Heart right ventricle (tissue), 16 donors: Measurements from ENCODE around the gene CXCL16. TPM values are rescaled to one million over a fixed set of nuclear protein-coding genes. Genes with fewer than 3 reads are reported as not detected.

Experiments
- ATAC-seq, 8 donors: fragments of 200-7000 bp; cut with Tn5 transposase; one replicate each; pipeline ENCODE4 v1.9.1; 2020; ENCODE audit warnings: mild to moderate bottlenecking in 8 of 8, moderate library complexity in 8 of 8, moderate number of reproducible peaks in 1 of 8
- DNase-seq, 2 donors: peaks; one replicate each; pipeline ENCODE4 v3.0.0-alpha.2; 2020
- H3K27ac ChIP-seq, 10 donors: fragments of 200-600 bp; sonication (generic) in 2 of 10; one replicate each; pipeline versions ENCODE4 v1.5.0 to v1.8.0; 2020 to 2022; ENCODE audit warnings: mild to moderate bottlenecking in 3 of 10
- H3K27me3 ChIP-seq, 7 donors: fragments of 200-600 bp; one replicate each; pipeline ENCODE4 v1.8.0; 2021 to 2022; ENCODE audit warnings: mild to moderate bottlenecking in 2 of 7
- H3K36me3 ChIP-seq, 9 donors: fragments of 200-600 bp; sonication (generic) in 1 of 9; one replicate each; pipeline versions ENCODE4 v1.5.0 to v1.8.0; 2020 to 2022; ENCODE audit warnings: mild to moderate bottlenecking in 2 of 9
- H3K4me1 ChIP-seq, 9 donors: fragments of 200-600 bp; sonication (generic) in 1 of 9; one replicate each; pipeline versions ENCODE4 v1.5.0 to v1.8.0; 2020 to 2022; ENCODE audit warnings: mild to moderate bottlenecking in 4 of 9
- H3K4me3 ChIP-seq, 10 donors: fragments of 200-600 bp; sonication (generic) in 2 of 10; one replicate each; pipeline versions ENCODE4 v1.5.0 to v1.8.0; 2020 to 2022; ENCODE audit warnings: mild to moderate bottlenecking in 7 of 10, moderate library complexity in 2 of 10
- H3K9me3 ChIP-seq, 11 donors: fragments of 200-600 bp in 10 of 11; sonication (generic) in 2 of 11; one replicate each; pipeline versions ENCODE4 v1.5.0 to v1.8.0; 2013 to 2022; ENCODE audit warnings: mild to moderate bottlenecking in 2 of 11, control low read depth in 1 of 11, moderate library complexity in 1 of 11
- CTCF ChIP-seq, 9 donors: fragments of 200-600 bp; sonication (generic) in 2 of 9; IDR thresholded peaks; one replicate each; pipeline versions ENCODE4 v1.5.0 to v1.8.0; 2021 to 2022; ENCODE audit warnings: antibody characterized with exemption in 9 of 9, mild to moderate bottlenecking in 5 of 9, moderate library complexity in 1 of 9
- WGBS, 2 donors: extraction: QIAGEN DNeasy Blood & Tissue Kit; methylation state at CpG; one replicate each; pipeline ENCODE4 v1.1.7; 2013; ENCODE audit warnings: inconsistent platforms in 1 of 2; 5-methylcytosine and 5-hydroxymethylcytosine counted together
- intact Hi-C, 10 donors: fragments of 100-400 bp; cut with DNase I; formaldehyde crosslinking; loops; one replicate each; pipeline versions ENCODE4 v1.11.1 to v1.14.2; 2022
- polyA plus RNA-seq, 2 donors: library from polyadenylated mRNA; stranded (reverse); fragments of 200-250 nt; gene quantifications; one replicate each; pipeline ENCODE4 v1.2.3, GENCODE V29; 2013
- total RNA-seq, 10 donors: library from RNA; stranded (reverse); fragmentation: NEBNext Ultra II Directional in 3 of 10; extraction: Animal tissue kit (Norgen Biotek cat#: 25700) in 3 of 10; gene quantifications; one replicate each; pipeline versions ENCODE4 v1.2.1 to v1.2.4, GENCODE V29; 2021 to 2023
- donor health status: Arrhythmogenic right ventricular cardiomyopathy.
- donor health status: ischemic (EF 13 %, LVEDD 7.1; RV severe dilation, severe dysfunction).
- donor health status: healthy with polysubstance abuse.
- donor health status: DM: no; HTN: yes; CAD: no.
- donor health status: DM: no; HTN: no; CAD: no.
- donor health status: ischemic (EF 25% LVEDD 6.9; RV normal size, moderate dysfunction).
- donor health status: ischemic (EF 25% LVEDD 5.7; RV mildly dilated, moderate dysfunction).
- donor health status: healthy.
- donor health status: DM: yes; HTN: yes; CAD: no.
- donor health status: Ischemic cardiomyopathy.
- donor health status: ischemic (EF 35%, LVEDD 5.7; RV mildly dilated, moderate dysfunction).
- donor health status: nonischemic (EF 11% LVEDD 7.7; RV severe dilation, severe dysfunction).
- donor health status: DM: yes; HTN: yes; CAD: no.
- donor health status: PGD.
- donor health status: ischemic (EF 29% LVEDD 5.4; RV normal size, mild dysfunction).
- donor health status: nonischemic (EF 23%, LVEDD 6.1; RV moderate dilation, normal function).

The CXCL16 gene
- total and polyA plus RNA-seq, 12 donors, result 1.5 to 29.6 (median 3.7) TPM

- Histone ChIP-seq H3K4me1 (peaks cover 2 to 37% (median 20%) of the 10 kb centered on the region in 9 donors), H3K4me3 (no peak overlapping the region), H3K27me3 (peaks cover 0 to 50% (median 23%) of the 10 kb centered on the region in 7 donors), H3K9me3 (no peaks in the 10 kb centered on the region), H3K36me3 (no peaks in the 10 kb centered on the region), H3K27ac (no peak overlapping the region)
- TF ChIP-seq CTCF (IDR thresholded peaks at IDR 0.05), result no peak
- DNase-seq (no peak), ATAC-seq (no peak)
- intact Hi-C loops, result loop anchor here in 2 of 10 donors (5.0 kb wide), 2 partner anchors 38 to 43 kb away; partner anchors contain the start of genes GLTPD2 (in 1 of the 2) and VMO1 (in 1 of the 2)
- WGBS, 2 donors, result 89 to 92% methylated on average over 9 of the region's 9 CpGs
Observed at GRCh38 chr17:4743898-4744297, 4.2 kb upstream of the CXCL16 start.

- WGBS, 2 donors, result 95 to 97% methylated on average over 8 of the region's 8 CpGs
- peaks cover 2 to 38% (median 24%) of the 10 kb centered on the region in 9 donors for H3K4me1 ChIP-seq
- no peak overlapping the region for H3K4me3 ChIP-seq
- H3K27me3 ChIP-seq, result peaks cover 0 to 53% (median 23%) of the 10 kb centered on the region in 7 donors
- no peaks in the 10 kb centered on the region for H3K9me3 ChIP-seq
- no peak overlapping the region for H3K27ac ChIP-seq
- DNase-seq, result no peak
- no peak for TF ChIP-seq CTCF (IDR thresholded peaks at IDR 0.05)
- no peak for ATAC-seq
- no peaks in the 10 kb centered on the region for H3K36me3 ChIP-seq
- intact Hi-C loops, result loop anchor here in 2 of 10 donors (5.0 kb wide), 2 partner anchors 39 to 44 kb away; partner anchors contain the start of genes GLTPD2 (in 1 of the 2) and VMO1 (in 1 of the 2)
Observed at GRCh38 chr17:4743216-4743615, 3.5 kb upstream of the CXCL16 start.

GRCh38 chr17:4742629-4743028 lies 2.9 kb upstream of the CXCL16 start:
- peaks cover 2 to 36% (median 18%) of the 10 kb centered on the region in 9 donors for H3K4me1 ChIP-seq
- WGBS, 2 donors, result 68 to 72% methylated on average over 10 of the region's 10 CpGs
- no peaks in the 10 kb centered on the region for H3K36me3 ChIP-seq
- H3K4me3 ChIP-seq, result no peak overlapping the region
- ATAC-seq (no peak), DNase-seq (no peak)
- H3K9me3 ChIP-seq, result no peaks in the 10 kb centered on the region
- H3K27ac ChIP-seq, result no peak overlapping the region
- no peak for TF ChIP-seq CTCF (IDR thresholded peaks at IDR 0.05)
- H3K27me3 ChIP-seq, result peaks cover 0 to 58% (median 23%) of the 10 kb centered on the region in 7 donors
- intact Hi-C loops, result loop anchor here in 2 of 10 donors (5.0 kb wide), 2 partner anchors 40 to 45 kb away; partner anchors contain the start of genes GLTPD2 (in 1 of the 2) and VMO1 (in 1 of the 2)

GRCh38 chr17:4742133-4742532 lies 2.4 kb upstream of the CXCL16 start:
- Histone ChIP-seq H3K27me3 (peaks cover 0 to 63% (median 23%) of the 10 kb centered on the region in 7 donors), H3K4me1 (peaks cover 2 to 36% (median 18%) of the 10 kb centered on the region in 9 donors), H3K4me3 (no peak overlapping the region), H3K36me3 (no peaks in the 10 kb centered on the region), H3K27ac (no peak overlapping the region), H3K9me3 (no peaks in the 10 kb centered on the region)
- DNase-seq, result no peak
- intact Hi-C loops, result loop anchor here in 2 of 10 donors (5.0 kb wide), 2 partner anchors 40 to 45 kb away; partner anchors contain the start of genes GLTPD2 (in 1 of the 2) and VMO1 (in 1 of the 2)
- no peak for ATAC-seq
- TF ChIP-seq CTCF (IDR thresholded peaks at IDR 0.05), result no peak
- WGBS, 2 donors, result 93 to 95% methylated on average over 9 of the region's 9 CpGs
